Calu3 (cell line): ENCODE measurements around the gene ISOC2. TPM values are rescaled to one million over a fixed set of nuclear protein-coding genes. Genes with fewer than 3 reads are reported as not detected.

ENCODE experiments used
- BruUV-seq: library from RNA; stranded (reverse); fragments of 400-500 nt; replicated peaks from 2 replicates; lab custom pipeline; 2021; lab: Mats Ljungman, UMichigan
- CTCF ChIA-PET: fragments of 300-600 bp; sonication (Branson Sonifier 250); formaldehyde crosslinking; loops from one replicate; lab custom pipeline; 2022; ENCODE audit warnings: antibody characterized with exemption; lab: Charles Lee
- DNase-seq: peaks from one replicate; pipeline ENCODE4 v3.0.0; 2022
- H3K27ac Mint-ChIP-seq: one replicate; pipeline ENCODE4 v1.8.0; 2022; ENCODE audit warnings: mixed read lengths; ENCODE audit not compliant: unreplicated experiment
- H3K27me3 Mint-ChIP-seq: one replicate; pipeline ENCODE4 v1.8.0; 2022; ENCODE audit warnings: mixed read lengths; ENCODE audit not compliant: unreplicated experiment
- H3K36me3 Mint-ChIP-seq: one replicate; pipeline ENCODE4 v1.8.0; 2022; ENCODE audit warnings: mild to moderate bottlenecking, moderate library complexity, mixed read lengths; ENCODE audit not compliant: insufficient read depth, unreplicated experiment
- H3K4me1 Mint-ChIP-seq: one replicate; pipeline ENCODE4 v1.8.0; 2022; ENCODE audit warnings: mild to moderate bottlenecking, low read depth, mixed read lengths; ENCODE audit not compliant: unreplicated experiment
- H3K4me3 Mint-ChIP-seq: one replicate; pipeline ENCODE4 v1.8.0; 2022; ENCODE audit warnings: mild to moderate bottlenecking, low read depth, moderate library complexity, mixed read lengths; ENCODE audit not compliant: unreplicated experiment
- H3K9me3 Mint-ChIP-seq: one replicate; pipeline ENCODE4 v1.8.0; 2022; ENCODE audit warnings: low read depth, mixed read lengths; ENCODE audit not compliant: unreplicated experiment
- intact Hi-C: fragments of 100-400 bp; cut with micrococcal nuclease; formaldehyde crosslinking; loops from one replicate; pipeline ENCODE4 v1.10.0; 2022; ENCODE audit not compliant: unreplicated experiment
- total RNA-seq: library from RNA; stranded (reverse); gene quantifications from 2 replicates; pipeline ENCODE4 v1.2.3, GENCODE V29; 2022
- TF ChIP-seq, protein P1 (sequence below): fragments of 200-600 bp; IDR thresholded peaks from one replicate; pipeline ENCODE4 v1.8.0; 2022; ENCODE audit warnings: antibody characterized with exemption; ENCODE audit not compliant: unreplicated experiment

The ISOC2 gene
- total RNA-seq, 1 experiment from 2014 or later, result 44.9 TPM

- no peak for DNase-seq
- Mint-ChIP-seq H3K27me3 (peaks cover 64% of the 10 kb centered on the region), H3K4me3 (no peak overlapping the region), H3K4me1 (no peaks in the 10 kb centered on the region), H3K9me3 (no peaks in the 10 kb centered on the region), H3K27ac (no peak overlapping the region), H3K36me3 (peaks cover 24% of the 10 kb centered on the region)
- no TSS peak for BruUV-seq
- TF ChIP-seq, protein P1, sequence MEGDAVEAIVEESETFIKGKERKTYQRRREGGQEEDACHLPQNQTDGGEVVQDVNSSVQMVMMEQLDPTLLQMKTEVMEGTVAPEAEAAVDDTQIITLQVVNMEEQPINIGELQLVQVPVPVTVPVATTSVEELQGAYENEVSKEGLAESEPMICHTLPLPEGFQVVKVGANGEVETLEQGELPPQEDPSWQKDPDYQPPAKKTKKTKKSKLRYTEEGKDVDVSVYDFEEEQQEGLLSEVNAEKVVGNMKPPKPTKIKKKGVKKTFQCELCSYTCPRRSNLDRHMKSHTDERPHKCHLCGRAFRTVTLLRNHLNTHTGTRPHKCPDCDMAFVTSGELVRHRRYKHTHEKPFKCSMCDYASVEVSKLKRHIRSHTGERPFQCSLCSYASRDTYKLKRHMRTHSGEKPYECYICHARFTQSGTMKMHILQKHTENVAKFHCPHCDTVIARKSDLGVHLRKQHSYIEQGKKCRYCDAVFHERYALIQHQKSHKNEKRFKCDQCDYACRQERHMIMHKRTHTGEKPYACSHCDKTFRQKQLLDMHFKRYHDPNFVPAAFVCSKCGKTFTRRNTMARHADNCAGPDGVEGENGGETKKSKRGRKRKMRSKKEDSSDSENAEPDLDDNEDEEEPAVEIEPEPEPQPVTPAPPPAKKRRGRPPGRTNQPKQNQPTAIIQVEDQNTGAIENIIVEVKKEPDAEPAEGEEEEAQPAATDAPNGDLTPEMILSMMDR, result no peak
- CTCF ChIA-PET, result interaction anchor here (0.9 kb wide), 1 partner anchor 345 kb away, joined by 4 read pairs; no protein-coding TSS in a partner anchor
- intact Hi-C loops, result no loop called here
Observed at GRCh38 chr19:55491546-55492360, 30.3 kb upstream of the ISOC2 start.

- H3K9me3 Mint-ChIP-seq, result no peaks in the 10 kb centered on the region
- TF ChIP-seq, protein P1, result no peak
- peaks cover 8% of the 10 kb centered on the region for H3K4me1 Mint-ChIP-seq
- H3K4me3 Mint-ChIP-seq, result no peak overlapping the region
- CTCF ChIA-PET, result interaction anchor here (0.5 to 0.9 kb wide), 4 partner anchors 15 to 373 kb away, joined by 3 to 7 read pairs (median 4); partner anchors contain the start of gene PPP1R12C
- no TSS peak for BruUV-seq
- intact Hi-C loops, result no loop called here
- H3K36me3 Mint-ChIP-seq, result peaks cover 31% of the 10 kb centered on the region
- DNase-seq, result no peak
- peaks cover 54% of the 10 kb centered on the region for H3K27me3 Mint-ChIP-seq
- no peak overlapping the region for H3K27ac Mint-ChIP-seq
Observed at GRCh38 chr19:55490478-55491432, 29.3 kb upstream of the ISOC2 start.

GRCh38 chr19:55489711-55490477 lies 28.5 kb upstream of the ISOC2 start:
- H3K27me3 Mint-ChIP-seq, result peaks cover 45% of the 10 kb centered on the region
- no peak overlapping the region for H3K4me3 Mint-ChIP-seq
- H3K36me3 Mint-ChIP-seq, result peaks cover 40% of the 10 kb centered on the region
- CTCF ChIA-PET, result interaction anchor here (0.7 kb wide), 1 partner anchor 372 kb away, joined by 3 read pairs; the partner anchor contains the start of gene PPP1R12C
- intact Hi-C loops, result no loop called here
- H3K4me1 Mint-ChIP-seq, result peaks cover 9% of the 10 kb centered on the region
- no TSS peak for BruUV-seq
- no peak overlapping the region for H3K27ac Mint-ChIP-seq
- no peaks in the 10 kb centered on the region for H3K9me3 Mint-ChIP-seq
- TF ChIP-seq, protein P1, result no peak
- DNase-seq, result no peak
